GM03348 (cell line): ENCODE measurements around the gene GPC3.
A peak's percentile ranks its signal among the peaks of the same experiment; 100 is the strongest.
"Not testable (repeated sequence)": the region's sequence is repeated elsewhere in the genome, so short reads cannot be mapped to it uniquely, and the experiment has no call there.

Experiments
- DNase-seq: peaks from one replicate; pipeline ENCODE4 v3.0.0; 2012; ENCODE audit warnings: low spot score

GPC3 gene

GRCh38 chrX:133646719-133647116 lies 338.7 kb downstream of the GPC3 start:
- DNase-seq, result no peak

GRCh38 chrX:133645977-133646718 lies 339.2 kb downstream of the GPC3 start:
- peak; percentile 73 for DNase-seq

GRCh38 chrX:133645256-133645655 lies 340.1 kb downstream of the GPC3 start:
- DNase-seq, result peak; percentile 16

DNA sequence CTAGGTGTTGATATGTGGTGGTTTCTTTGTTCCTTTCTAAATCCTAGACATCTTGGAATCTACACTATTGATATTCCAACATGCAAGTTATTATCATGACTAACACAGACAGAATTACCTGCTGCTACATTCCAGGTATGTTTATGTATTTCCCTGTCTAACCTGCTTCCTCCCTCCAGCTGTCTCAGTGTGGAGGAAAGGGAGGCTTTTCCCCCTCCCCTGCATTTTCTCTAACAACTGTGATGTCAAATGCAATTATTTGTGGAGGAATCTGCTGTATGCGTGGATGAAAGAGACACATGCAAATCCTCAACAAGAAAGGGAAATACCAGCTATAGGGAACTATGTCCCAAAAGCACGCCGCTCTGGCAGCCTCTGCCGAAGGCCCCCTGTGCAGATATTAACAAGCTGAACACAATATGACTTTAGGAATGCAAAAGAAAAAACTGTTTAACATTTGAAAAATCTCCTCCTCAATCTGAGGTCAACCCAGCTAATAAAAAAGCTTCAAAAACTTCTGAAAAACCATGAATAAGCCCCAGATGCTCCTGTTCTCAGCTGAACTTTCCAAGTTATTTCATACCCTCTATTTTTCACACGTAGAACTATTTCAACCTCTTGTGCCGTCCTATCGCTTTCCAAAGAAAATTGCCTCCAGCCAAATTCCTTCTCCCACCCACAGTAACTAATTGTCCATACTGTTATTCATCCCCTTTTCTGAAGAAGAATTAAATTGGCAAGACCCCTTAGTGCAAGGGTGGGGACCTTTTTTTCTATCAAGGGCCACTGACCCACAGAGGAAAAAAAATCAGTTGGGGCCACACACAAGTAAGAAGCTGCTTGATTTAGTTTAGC lies 345.0 kb downstream of the GPC3 start:
- peak; percentile 11 for DNase-seq

DNA sequence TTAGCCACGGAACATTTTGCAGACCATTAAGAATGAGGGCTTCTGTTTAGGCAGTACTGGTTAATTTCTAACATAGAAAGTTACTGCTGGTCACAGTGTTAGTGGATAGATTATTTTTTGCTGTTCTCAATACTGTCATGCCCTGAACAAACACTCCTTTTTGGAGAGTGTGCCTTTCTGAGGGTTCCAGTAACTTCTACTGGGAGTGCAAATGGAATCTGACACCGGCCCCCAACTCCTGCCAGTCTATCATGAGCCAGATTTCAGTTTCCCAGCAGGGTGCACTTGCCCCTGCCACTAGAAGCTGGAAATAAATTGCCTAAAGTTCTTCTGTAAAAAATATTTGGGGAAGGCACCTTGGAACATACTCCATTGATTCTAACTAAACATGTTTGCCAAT lies 345.7 kb downstream of the GPC3 start:
- no peak for DNase-seq

DNA sequence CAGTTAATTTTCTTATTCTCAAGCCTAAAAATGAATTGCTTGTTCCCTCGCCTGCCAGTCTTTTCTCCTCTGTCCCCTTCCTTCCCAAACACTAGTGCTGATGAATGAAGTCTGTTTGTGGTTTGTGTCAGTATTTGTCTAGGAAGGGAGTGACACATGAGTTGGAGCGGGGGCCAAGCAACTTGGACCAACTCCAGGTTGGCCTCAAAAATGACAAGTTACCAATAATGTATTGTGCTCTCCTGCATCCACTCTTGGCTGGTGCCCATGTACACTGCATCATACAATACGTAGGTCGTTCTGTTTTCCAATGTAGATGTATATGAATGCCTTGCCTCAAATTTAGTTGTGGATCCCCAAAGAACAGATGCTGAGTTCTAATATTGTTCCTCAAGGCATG lies 347.1 kb downstream of the GPC3 start:
- DNase-seq, result no peak

DNA sequence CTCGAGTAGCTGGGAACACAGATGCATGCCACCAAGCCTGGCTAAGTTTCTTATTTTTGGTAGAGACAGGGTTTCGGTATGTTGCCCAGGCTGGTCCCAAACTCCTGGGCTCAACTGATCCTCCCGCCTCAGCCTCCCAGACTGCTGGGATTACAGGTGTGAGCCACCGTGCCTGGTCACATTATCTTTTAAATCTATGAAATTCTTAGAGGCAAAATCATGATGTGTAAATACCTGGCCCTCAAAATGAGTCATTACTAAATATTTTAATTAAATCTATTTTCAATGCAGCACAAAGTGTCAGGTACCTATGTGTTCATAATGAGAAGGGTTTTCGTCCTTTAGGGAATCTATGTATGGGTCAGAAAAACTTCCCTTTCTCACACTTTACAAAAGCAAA lies 347.6 kb downstream of the GPC3 start:
- no peak for DNase-seq

DNA sequence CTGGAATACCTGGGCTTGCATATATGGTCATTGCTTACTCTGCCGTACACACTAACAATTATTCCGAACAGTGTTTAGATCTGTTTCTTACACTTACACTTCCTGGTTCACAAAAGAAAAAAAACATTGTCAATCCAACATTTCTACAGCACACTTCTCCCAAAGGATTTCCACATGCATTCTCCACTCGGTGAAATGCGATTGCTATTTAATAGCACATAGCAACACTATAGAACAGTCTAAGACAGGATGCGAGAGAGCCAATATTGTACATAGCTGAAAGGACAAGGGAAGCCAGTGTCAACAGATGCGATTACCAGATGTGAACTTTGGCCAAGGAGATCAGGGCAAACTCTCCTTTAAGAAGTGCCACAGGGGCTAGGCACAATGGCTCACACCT lies 349.4 kb downstream of the GPC3 start:
- no peak for DNase-seq

GRCh38 chrX:133634416-133634815 lies 351.0 kb downstream of the GPC3 start:
- DNase-seq, result no peak

GRCh38 chrX:133633950-133634349 lies 351.4 kb downstream of the GPC3 start:
- no peak for DNase-seq

DNA sequence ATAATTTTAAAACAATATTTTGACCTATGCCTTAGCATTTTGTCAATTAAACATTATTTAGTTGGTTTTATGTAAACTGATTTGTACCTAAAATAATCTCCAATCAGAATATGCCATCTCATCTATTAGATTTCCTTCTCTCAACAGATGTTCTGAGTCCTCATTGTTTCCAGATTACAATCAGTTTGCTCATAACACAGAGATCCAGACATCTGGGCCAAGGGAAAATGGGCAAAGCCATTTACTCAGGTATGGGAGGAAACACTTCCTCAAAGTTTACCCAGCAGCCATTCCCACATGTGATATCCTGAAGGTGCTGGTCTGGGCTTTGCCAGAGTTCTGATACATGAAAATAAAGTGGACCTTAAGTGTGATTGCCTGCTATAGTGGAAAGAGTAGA lies 352.2 kb downstream of the GPC3 start:
- no peak for DNase-seq

- DNase-seq, result no peak
These were observed 355.0 kb downstream of the GPC3 start for GRCh38 chrX:133630362-133630761.

DNA sequence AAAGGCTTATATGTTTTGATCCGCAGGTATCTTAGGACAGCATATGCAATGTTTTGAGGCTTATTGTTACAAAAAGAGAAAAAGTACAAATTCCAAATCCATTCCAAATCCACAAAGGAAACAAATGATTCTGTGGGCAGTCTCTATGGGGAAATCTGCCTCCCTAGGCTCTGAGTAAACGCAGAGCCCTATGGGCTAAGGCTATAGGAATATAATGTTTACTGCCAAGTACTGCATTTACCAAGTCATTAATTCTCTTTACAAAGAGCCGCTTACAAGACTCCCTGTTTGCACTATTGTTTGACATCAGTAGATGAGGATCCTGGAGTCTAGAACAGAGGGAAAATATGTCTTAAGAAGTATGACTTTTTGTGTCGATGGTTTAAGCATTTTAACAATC lies 357.7 kb downstream of the GPC3 start:
- no peak for DNase-seq

GRCh38 chrX:133621384-133621783 lies 364.0 kb downstream of the GPC3 start:
- not testable (repeated sequence) for DNase-seq

- DNase-seq, result no peak
These were observed 373.7 kb downstream of the GPC3 start for GRCh38 chrX:133611676-133612075.

GRCh38 chrX:133610056-133610455 lies 375.3 kb downstream of the GPC3 start:
- no peak for DNase-seq

DNA sequence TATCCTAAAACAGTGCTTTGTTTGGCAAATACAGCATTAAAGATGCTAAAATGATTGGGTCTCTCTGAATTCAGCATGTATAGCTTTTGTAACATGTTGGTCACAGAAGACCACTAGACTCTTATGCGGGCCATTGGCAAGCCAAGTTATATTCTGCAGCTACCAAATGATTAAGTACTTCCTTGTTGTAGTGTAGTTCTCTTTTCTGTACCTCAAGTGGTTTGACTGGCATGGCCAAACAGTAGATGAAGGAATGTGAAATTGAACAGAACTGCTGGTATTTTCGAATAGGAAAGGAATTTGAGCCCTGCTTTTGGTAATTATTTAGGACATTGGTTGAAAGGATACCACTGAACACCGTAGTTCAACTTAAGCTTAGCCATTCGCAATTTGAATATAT lies 376.2 kb downstream of the GPC3 start:
- DNase-seq, result no peak

DNA sequence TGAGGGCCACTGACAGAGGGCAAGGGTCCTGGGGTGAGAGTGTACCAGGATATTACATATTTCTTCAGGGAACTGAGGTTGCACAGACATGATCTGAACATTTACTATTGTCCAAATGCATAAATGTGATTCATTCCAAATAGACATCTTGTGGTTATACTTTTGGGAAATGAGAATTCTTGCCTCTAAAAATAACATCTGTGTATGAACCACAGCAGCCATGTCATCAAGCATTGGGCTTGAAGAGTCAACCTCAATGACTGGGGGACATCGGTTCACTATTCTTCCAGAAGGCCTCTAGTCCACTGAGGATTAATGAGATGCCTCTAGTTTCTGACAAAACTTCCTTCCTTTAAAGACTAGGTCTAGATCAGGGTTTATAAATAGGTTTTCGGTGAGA lies 377.0 kb downstream of the GPC3 start:
- peak; percentile 38 for DNase-seq

- DNase-seq, result no peak
These were observed 377.7 kb downstream of the GPC3 start for GRCh38 chrX:133607419-133608348.

DNA sequence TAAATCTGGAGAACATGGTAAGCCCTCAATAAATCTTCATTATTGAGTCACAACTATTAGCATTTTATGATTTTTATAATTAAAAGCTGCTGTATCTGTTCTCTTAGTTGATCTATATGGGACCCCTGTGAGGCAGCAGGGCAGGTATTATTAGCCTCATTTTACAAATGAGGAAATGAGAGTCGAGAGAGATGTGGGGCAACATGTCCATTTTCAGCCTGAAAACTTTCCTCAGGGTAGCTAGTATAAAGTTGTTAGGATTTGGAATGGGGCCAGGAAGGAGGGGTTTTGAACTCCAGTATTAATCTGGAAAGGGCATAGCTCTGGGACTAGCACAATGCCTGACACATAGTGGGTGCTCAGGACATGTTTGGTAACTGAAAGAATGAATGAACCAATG lies 378.4 kb downstream of the GPC3 start:
- no peak for DNase-seq

DNA sequence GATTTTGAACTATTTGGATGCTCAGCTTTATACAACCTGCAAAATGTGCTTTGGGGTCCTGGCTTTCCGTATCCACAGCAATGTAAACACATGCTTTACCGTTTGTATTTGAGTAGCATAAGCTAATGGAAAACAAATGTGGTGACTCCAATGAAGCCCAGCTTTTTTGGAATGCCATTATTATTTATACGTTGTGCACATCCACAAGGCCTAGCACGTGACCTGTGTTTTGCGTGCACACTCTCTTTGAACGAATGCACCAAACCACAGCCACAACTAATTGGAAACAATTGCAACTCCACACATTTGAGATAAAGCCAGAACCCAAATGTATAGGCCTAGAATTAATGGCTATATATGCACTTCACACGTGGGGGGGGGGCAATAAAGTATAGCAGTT lies 380.6 kb downstream of the GPC3 start:
- no peak for DNase-seq

DNA sequence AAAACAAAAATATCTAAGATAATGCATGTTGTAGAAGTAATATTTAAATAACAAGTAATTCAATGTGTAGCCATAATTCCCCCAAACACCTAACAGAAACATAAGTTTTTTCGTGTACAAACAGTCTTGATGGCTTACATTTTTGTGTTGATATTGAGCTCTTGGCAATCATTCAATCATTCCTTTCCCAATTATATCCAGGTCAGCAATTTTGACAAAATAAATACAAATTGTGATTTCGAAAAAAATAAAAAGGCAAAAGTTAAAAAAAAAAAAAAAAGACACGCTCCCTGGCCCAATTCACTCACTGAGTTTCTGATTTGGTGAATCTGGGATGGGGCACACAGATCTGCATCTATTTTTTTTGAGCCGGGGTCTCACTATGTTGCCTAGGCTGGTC lies 382.5 kb downstream of the GPC3 start:
- no peak for DNase-seq
